Stimulated activated CD4-positive, alpha-beta T cell treated with anti-CD3 and anti-CD28 coated beads, Interleukin-15, amount 100 ng/mL, for 1 hour (primary cell): ENCODE results near the gene DHFR.
"Not testable (repeated sequence)": the region's sequence is repeated elsewhere in the genome, so short reads cannot be mapped to it uniquely, and the experiment has no call there.

ENCODE experiments used
- DNase-seq, 2 donors: peaks; one replicate each; pipeline ENCODE4 v3.0.0-alpha.2; 2020; ENCODE audit warnings: low read depth in 1 of 2, low spot score in 1 of 2

The DHFR gene

DNA sequence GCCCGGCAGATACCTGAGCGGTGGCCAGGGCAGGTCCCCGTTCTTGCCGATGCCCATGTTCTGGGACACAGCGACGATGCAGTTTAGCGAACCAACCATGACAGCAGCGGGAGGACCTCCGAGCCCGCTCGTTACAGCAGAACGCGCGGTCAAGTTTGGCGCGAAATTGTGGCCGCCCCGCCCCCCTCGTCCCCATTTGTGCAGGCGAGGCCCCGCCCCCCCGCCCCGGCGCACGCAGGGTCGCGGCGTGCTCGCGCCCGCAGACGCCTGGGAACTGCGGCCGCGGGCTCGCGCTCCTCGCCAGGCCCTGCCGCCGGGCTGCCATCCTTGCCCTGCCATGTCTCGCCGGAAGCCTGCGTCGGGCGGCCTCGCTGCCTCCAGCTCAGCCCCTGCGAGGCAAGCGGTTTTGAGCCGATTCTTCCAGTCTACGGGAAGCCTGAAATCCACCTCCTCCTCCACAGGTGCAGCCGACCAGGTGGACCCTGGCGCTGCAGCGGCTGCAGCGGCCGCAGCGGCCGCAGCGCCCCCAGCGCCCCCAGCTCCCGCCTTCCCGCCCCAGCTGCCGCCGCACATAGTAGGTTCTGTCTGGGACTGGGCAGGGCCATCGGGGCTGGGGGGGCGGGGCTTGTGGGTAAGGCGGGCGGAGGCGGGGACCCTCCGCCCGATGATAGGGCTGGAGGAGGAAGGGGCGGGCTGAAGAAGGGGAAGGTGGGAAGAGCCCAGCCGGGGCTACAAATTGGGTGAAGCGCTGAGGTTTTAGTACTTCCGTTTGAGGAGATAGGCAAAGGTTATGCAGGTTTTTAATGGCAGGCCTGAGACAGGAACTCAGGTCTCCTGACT is at the start of gene DHFR, which contains the start of gene MSH3:
TSS of gene DHFR (minus strand) at position 593 of the 840 bp plus-strand sequence. CDS start at position 99, 494 bp downstream.
TSS of gene MSH3 (plus strand) at position 262 of the 840 bp plus-strand sequence. CDS start at position 338, 76 bp downstream.
- peak; percentile 74 to 85 for DNase-seq

DNA sequence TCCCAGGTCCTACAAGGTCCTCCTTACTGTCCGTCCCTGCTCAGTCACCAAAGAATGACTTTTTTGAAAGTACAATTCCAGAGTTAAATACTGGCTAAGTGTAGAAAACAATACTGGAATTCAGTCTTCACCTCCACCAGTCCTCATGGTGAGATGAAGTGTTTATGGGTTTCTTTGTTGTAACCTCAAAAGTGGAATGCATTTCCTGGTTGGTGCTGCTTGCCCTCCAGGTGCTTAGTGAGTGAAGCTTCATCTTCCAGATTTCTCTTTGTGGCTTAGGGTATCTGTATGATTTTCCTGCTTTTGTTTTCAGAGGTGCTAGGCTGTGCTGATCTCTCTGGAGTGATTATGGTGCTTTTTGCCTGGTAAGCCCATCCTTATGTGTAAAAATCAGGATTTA is 49.4 kb upstream of the DHFR start:
- DNase-seq = no peak

DNA sequence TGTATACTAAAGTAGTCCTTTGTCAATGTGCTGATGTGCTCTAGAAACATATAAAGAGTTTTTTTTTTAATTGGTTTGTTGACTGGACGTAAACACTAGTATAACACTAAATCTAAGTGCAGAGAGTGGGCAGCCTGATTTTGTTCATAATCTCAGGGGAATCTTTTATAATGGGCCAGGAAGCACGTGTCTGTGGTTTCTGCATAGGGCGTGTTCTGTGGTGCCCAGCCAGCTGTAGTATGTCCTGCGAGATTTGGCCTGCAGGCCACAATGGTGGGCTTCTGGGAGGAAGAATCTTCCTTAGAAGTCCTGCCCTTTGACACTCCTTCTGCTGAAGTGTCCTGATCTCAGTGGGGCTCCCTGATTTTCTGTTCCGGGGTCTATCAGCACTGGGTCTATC is 49.0 kb upstream of the DHFR start:
- DNase-seq = no peak

DNA sequence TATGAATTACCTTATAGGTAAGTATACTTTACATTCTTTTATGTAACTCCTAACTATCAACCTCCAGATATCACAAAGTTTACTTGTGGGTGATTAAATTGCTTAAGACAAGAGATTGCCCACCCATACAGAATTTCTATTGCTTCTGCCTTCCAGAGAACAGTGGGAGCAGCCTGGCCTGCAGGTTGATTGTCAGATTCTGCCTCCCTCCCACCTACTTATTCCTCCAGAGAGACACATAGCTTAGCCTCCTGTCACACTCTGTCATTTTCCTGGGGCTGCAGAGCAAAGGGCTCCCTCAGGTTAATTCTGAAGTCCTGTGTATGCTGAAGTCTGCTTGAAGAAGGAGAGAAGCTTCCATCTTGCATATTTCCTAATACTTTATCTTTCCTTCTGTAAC is 48.5 kb upstream of the DHFR start:
- DNase-seq = no peak

DNA sequence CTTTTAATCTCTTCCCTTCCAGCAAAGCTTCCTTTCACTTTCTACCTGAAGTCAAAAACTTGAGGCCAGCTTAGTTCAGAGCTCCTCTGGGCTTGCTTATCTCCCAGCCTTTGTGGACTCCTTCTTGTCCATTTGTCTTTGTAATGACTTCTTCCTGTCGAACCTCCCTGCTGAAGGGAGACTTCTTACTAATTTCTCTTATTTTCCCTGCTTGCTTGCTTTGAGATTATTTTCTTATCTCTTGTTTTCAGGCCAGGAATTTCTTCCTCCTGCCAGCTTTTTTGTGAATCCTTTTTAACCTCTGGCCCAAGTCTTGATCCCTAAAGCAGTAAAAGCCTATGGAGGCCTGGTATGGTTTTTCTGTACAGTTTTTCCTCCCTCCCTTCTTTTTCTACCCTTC is 46.8 kb upstream of the DHFR start:
- no peak for DNase-seq

DNA sequence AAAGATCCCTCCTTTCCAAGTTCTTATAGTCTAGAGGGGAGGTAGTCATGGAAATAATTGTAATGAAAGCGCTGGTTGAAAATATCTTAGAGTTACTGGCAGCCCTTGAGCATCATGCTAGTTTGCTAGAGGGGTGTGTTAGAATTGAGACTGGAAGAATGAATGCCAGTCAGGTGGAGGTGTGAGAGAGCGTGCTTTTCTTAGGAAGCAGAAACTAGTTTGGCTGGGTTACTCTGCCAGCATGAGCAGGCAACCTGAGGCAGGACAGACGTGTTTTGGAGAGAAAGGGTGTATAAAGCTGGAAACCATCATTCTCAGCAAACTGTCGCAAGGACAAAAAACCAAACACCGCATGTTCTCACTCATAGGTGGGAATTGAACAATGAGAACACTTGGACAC is 43.6 kb upstream of the DHFR start:
- no peak for DNase-seq

DNA sequence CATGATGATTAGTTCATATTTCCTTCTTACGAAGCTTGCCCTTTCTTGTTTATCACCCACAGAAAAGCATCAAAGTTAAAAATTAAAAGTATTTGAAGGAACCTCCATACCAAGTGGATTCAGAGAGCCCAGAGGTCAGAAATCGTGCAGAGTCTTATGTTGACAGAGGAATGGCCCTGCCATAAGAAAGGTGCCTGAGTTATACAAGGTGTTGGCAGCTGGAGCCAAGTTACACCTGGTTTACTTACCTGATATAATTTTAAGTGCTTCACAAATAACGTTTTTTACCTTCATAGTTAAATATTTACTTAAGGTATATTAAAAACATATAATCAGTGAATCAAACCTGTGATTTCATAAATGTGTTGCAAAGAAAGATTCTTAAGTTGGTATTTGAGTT is 42.3 kb upstream of the DHFR start:
- DNase-seq = no peak

DNA sequence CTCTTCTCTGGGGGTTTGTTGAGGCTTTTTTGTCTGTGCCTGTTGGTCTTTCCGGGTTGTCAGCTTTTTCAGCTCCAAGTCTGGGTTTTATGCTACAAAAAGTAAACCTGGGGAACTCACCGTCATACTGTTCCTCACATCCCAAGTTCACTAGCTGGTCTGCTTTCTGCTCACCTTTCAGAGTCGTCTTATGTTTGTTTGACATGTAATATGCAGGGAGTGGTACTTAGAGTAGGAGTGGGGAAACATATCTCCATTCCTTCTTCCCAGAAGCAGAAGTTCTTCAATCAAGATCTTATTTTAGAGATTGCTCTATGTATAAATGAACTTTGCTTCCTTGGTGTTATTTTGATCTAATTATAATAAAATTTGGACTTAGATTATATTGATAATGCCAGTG is 41.7 kb upstream of the DHFR start:
- no peak for DNase-seq

DNA sequence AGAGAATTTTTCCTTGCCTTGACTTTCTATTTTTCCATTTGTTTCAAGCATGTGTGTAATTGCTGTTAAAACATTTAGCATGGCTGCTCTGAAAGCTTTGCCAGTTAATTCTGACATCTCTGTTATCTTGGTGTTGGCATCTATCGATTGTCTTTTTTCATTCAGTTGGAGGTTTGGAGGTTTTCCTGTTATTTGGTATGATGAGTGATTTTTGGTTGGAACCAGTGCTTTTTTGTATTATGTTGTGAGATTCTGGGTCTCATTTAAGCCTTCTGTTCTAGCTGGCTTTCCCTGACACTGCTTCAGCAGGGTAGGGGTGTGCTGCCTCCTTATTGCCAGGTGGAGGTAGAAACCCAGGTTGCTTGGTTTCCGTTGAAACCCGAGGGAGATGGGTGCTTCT is 40.9 kb upstream of the DHFR start:
- DNase-seq = no peak

DNA sequence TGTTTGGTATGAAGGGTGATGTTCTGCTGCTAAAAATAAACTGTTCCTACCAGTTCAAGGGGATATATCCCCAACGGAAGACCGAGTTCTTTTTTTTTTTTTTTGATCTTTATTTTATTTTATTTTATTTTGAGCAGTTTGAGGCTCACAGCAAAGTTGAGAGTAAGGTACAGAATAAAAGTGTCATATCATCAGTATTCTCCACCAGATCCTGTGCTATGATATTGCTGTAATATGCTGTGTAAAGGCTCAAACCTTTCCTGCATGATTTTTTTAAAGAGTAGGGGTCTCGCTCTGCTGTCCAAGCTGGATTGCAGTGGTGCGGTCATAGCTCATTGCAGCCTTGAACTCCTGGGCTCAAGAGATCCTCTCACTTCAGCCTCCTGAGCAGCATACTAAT is 34.8 kb upstream of the DHFR start:
- DNase-seq = no peak

DNA sequence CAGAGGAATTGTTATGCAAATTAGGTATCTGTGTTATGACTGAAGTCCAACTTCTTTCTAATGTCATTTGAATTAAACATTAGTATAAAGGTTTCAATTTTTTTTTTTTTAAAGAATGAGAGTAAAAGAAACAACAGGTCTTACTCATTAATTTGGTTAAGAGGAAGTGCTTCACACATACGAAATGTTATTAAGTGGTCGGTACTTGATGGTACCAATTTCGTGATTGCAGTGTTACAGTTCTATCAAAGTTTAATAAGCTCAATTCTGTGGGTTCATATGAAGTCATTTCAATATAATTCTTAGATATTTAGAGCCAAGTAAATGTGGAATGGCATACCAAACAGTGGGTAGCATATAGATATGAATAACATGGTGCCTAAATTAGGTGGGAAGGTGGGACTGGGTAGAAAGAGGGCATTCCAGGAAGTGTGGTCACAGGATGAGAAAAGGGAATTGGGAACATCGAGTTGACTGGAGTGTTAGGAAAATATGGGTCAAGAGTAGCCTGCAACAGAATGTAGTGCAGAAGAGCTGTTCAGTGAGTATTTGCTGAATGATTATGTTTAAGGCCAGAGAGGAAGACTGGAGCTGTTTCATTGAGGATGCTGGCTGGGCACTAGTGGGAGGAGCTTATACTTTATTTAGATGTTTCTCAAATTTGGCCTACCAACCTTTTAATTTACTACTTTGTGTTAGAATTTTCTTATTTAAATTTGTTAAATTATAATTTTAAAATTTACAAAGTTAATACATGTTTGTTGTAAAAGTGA is 34.1 kb upstream of the DHFR start:
- DNase-seq = no peak

DNA sequence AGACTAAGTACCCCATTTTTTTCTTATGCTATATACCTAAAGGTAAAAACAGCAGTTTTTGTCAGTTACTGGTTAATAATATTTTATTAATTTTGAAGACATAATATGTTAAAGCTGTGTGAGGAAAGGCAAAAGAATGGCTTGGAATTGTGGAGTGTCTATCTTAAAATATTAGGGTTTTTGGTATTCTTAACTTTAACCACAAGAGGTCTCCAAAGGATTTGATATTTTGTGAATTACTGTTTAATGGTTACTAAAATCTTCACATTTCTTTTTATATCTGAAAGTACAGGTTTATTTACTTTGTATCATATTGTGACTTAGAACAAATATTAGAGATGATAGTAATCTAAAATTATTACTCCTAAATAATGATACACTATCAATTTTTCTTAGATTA is 32.0 kb upstream of the DHFR start:
- DNase-seq = no peak

DNA sequence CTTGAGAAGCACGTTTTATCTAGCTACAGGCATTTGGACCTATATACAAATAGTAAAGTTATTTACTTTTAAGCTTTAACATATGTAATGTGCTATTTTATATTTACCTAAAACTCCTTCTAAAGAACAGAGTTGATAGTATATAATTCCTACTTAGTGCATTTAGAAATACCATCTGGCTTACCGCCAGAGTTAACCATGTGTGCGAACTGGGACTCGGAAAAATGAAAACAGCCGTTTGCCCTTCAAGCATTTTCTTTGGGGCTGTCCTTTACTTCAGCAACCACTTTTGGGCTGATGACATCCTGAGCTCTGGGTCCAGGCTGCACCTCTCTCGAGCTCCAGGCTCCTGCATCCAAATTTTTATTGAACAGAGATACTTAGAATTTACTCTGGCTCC is 21.9 kb upstream of the DHFR start:
- no peak for DNase-seq

DNA sequence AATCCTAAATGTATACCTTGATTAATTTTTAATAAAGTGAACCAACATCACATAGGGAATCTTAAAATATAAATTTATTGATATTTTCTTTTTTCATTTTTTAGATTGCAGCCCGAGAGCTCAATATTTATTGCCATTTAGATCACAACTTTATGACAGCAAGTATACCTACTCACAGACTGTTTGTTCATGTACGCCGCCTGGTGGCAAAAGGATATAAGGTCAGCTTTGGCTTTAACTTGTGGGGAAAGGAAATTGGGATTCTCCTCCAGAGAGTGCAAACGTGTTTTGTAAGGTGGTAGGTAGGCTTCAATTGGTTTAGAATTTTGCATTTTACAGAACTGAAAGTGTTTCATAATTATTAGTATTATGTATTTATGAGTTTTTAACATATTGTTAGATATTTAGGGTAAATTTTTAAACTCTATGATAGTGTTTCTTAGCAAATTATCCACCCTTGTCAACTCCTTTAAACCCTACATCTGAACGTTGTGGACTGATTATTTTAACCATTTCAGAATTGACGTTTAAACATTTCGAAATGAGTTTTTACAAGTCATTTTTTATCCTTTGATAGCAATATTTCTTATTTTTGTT is 17.5 kb upstream of the DHFR start:
- peak; percentile 10 to 30 for DNase-seq

DNA sequence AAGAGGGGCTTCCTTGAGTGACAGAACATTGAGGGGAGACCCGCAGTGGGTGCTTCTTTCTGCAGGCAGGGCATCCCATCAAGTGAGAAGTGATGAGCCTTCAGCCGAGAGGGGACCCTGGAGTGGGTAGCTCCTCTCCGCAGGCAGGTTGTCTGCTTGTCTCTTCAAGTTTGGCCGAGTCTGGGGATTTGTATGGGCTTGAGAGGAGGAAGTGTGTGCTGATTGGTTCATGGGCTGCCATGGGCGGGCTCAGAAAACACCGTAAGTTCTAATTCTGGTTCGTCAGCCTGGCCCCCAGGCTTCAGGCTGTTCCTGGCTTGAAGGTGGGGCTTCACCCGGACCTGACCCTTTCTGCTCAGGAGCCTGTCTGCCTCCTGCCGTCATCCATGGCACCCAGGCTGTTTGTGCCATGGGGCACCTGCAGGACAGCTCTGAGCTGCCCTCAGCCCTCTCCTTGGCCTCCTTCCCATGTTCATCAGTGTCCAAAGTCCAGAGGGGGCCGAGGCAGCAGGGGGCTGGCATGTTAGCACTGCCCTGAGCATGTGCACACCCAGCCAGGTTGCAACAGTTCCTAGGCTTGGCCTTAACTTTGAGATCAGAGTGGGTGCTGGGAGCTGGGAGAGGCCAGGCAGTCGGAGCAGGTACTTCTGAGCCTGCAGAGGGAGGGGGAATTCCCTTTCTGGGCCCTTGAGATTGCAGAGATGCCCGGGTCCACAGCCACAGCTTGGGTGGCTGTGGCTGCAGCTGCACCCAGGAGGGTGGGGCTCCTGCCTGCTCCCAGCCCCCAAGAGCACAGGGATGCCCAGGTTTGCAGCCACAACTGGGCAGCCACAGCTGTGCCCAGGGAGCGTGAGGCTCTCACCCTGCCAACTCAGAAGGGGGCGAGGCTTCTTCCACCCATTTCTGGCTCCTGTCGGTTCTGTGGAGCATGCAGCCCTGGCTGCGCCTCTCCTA is 13.5 kb upstream of the DHFR start:
- DNase-seq = no peak

DNA sequence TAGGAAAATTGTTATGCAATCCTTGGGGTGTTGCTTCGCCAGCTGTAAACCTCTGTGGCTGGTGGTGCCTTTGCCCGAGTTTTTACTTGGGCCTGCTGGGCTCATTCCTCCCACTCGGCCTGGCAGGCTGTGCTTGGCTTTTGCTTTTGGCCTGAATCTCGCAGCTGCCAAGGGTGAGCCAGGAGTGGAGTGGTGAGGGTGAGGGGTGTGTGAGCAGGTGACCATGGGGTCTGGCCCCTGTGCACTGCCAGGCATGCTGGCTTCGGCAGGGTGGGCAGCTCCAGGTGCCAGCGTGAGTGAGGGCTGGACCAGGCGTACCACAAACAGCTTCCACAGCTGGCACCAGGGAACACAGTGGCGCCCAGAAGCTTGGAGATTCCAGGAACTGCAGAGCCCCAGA is 12.6 kb upstream of the DHFR start:
- no peak for DNase-seq

DNA sequence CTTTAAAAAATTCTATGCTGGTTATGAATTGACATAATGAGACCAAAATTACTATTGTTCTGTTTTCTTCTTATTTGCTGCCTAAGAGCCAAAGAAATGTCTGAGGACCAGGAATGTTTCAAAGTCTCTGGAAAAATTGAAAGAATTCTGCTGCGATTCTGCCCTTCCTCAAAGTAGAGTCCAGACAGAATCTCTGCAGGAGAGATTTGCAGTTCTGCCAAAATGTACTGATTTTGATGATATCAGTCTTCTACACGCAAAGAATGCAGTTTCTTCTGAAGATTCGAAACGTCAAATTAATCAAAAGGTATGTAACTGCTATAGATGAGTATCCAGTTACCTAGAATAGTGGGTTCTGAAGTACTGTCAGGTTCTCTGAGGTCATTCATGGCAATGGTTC is 10.3 kb upstream of the DHFR start:
- DNase-seq = no peak

DNA sequence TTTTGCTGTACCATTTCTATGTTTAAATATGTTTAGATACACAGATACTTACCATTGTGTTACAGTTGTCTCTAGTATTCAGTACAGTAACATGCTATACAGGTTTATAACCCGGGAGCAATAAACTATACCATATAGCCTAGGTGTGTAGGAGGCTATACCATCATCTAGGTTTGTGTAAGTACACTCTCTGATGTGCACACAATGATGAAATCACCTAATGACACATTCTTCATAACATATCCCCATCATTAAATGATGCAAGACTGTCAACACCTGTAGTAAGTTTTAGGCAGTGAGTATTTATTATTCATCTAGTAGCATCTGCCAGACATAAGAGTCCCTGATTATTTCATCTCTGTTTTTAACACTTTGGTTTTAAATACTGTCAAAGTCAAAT is 7.3 kb upstream of the DHFR start:
- no peak for DNase-seq

DNA sequence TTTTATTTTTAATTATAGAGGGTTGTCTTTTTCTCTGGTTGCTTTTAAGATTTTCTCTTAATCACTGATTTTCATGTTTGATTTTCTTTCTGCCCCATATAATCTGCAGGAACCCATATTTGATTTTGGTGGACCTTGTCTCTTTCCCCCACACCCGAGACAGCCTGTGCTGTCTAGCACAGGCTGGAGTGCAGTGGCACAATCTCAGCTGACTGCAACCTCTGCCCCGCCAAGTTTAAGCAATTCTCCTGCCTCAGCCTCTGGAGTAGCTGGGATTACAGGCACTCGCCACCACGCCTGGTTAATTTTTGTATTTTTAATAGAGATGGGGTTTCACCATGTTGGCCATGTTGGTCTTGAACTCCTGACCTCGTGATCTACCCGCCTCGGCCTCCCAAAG is 5.9 kb upstream of the DHFR start:
- not testable (repeated sequence) for DNase-seq

DNA sequence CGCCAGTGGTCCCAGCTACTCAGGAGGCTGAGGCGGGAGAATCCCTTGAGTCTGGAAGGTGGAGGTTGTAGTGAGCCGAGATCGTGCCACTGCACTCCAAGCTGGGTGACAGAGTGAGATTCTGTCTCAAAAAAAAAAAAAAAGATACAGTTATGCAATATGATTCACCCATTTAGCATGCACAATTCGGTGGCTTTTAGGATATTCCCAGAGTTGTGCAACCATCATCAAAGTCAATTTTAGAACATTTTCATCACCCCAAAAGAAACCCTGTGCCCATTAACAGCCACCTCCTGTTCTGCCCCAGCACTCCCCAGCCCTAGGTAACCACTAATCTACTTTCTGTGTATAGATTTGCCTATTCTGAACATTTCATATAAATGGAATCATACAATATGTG is 4.3 kb upstream of the DHFR start:
- no peak for DNase-seq

DNA sequence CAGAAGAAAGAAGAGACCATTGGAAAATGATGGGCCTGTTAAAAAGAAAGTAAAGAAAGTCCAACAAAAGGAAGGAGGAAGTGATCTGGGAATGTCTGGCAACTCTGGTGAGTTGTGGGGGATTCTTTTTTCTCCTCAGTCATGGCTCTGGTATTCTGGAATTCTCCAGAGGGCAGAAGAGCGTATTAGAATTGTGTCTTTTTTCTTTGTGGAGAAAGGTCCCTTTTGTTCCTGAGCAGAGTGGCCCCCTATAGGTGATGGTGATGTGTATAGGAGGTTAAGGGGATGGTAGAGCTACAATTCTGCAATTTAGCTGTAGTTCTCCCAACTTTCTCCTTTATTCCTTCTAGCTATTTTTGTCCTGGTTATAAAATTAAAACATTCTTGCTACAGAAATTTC is 1.6 kb upstream of the DHFR start:
- DNase-seq = no peak
